Sigmoid colon (tissue), 7 donors: ENCODE data around the gene GJC2. TPM values are rescaled to one million over a fixed set of nuclear protein-coding genes. Genes with fewer than 3 reads are reported as not detected.

Source experiments
- DNase-seq: peaks from one replicate; pipeline ENCODE4 v3.0.0-alpha.2; 2019
- H3K27ac ChIP-seq, 4 donors: fragments of 200-600 bp; sonication (generic); one replicate each; pipeline ENCODE4 v1.5.1; 2016 to 2019; ENCODE audit warnings: mild to moderate bottlenecking in 1 of 4
- H3K27me3 ChIP-seq, 3 donors: fragments of 200-600 bp; sonication (generic); one replicate each; pipeline ENCODE4 v1.5.1; 2019; ENCODE audit warnings: mild to moderate bottlenecking in 1 of 3
- H3K36me3 ChIP-seq, 4 donors: fragments of 200-600 bp; sonication (generic); one replicate each; pipeline ENCODE4 v1.5.1; 2016 to 2019
- H3K4me1 ChIP-seq, 4 donors: fragments of 200-600 bp; sonication (generic); one replicate each; pipeline ENCODE4 v1.5.1; 2017 to 2019
- H3K4me3 ChIP-seq, 4 donors: fragments of 200-600 bp; sonication (generic); one replicate each; pipeline ENCODE4 v1.5.1; 2017 to 2019; ENCODE audit warnings: mild to moderate bottlenecking in 2 of 4, moderate library complexity in 1 of 4
- H3K9me3 ChIP-seq, 4 donors: fragments of 200-600 bp in 3 of 4; sonication (generic) in 3 of 4; one replicate each; pipeline versions ENCODE4 v1.5.1 to v1.6.1; 2013 to 2019
- CTCF ChIP-seq, 4 experiments: fragments of 450-650 bp in 3 of 4; fragments of 200-600 bp in 1 of 4; IDR thresholded peaks; one replicate each; pipeline ENCODE4 v1.5.1; 2016 to 2019; ENCODE audit warnings: antibody characterized with exemption in 4 of 4, mild to moderate bottlenecking in 3 of 4, moderate library complexity in 2 of 4
- EP300 ChIP-seq, 4 donors: sonication (generic); formaldehyde crosslinking; IDR thresholded peaks; one replicate each; pipeline ENCODE4 v1.6.1; 2017; ENCODE audit warnings: antibody characterized with exemption in 4 of 4
- POLR2A ChIP-seq, 2 donors: fragments of 450-650 bp; IDR thresholded peaks; one replicate each; pipeline ENCODE4 v1.6.1; 2016; ENCODE audit warnings: antibody characterized with exemption in 2 of 2, mild to moderate bottlenecking in 2 of 2, moderate library complexity in 2 of 2
- POLR2AphosphoS5 ChIP-seq, 4 donors: sonication (generic); formaldehyde crosslinking; IDR thresholded peaks; one replicate each; pipeline ENCODE4 v1.6.1; 2017; ENCODE audit warnings: antibody characterized with exemption in 4 of 4
- WGBS, 2 donors: extraction: QIAGEN DNeasy Blood & Tissue Kit; methylation state at CpG; one replicate each; pipeline ENCODE4 v1.1.7; 2013; 5-methylcytosine and 5-hydroxymethylcytosine counted together
- intact Hi-C: fragments of 100-400 bp; cut with DNase I; formaldehyde crosslinking; loops from one replicate; pipeline ENCODE4 v1.15.1; 2023
- polyA plus RNA-seq, 3 donors: library from polyadenylated mRNA; stranded (reverse); fragments of 200-250 nt; gene quantifications; one replicate each; pipeline ENCODE4 v1.2.3, GENCODE V29; 2013
- total RNA-seq, 4 donors: library from RNA; depleted of rRNA; stranded (reverse); fragments of >200 nt; gene quantifications; one replicate each; pipeline ENCODE4 v1.1.0, GENCODE V29; 2016
- donor health status: healthy with polysubstance abuse.
- donor health status: Bipolar disorder and iron deficiency.
- donor health status: healthy.

Gene GJC2
- total and polyA plus RNA-seq, 7 donors: 0.60 to 6.4 (median 4.3) TPM; not detected in 1

GRCh38 chr1:228151180-228151925, 1.6 kb downstream of the GJC2 start:
- TF ChIP-seq POLR2A (IDR thresholded peaks at IDR 0.05) (no peak), POLR2AphosphoS5 (IDR thresholded peaks at IDR 0.05) (no peak), CTCF (IDR thresholded peaks at IDR 0.05) (no peak), EP300 (IDR thresholded peaks at IDR 0.05) (no peak)
- peak overlapping the region; percentile 85 to 93 (median 91) for H3K27ac ChIP-seq
- no peaks in the 10 kb centered on the region for H3K27me3 ChIP-seq
- H3K9me3 ChIP-seq: no peaks in the 10 kb centered on the region
- peak overlapping the region; percentile 28 to 50 (median 44) for H3K4me3 ChIP-seq
- peaks cover 0 to 46% (median 38%) of the 10 kb centered on the region in 4 donors for H3K4me1 ChIP-seq
- WGBS, 2 donors: 79% methylated on average over 12 of the region's 12 CpGs
- intact Hi-C loops: no loop called here
- DNase-seq: peak; percentile 68
- peaks cover 0 to 24% (median 10%) of the 10 kb centered on the region in 4 donors for H3K36me3 ChIP-seq

GRCh38 chr1:228152097-228152917, 2.6 kb downstream of the GJC2 start:
- DNase-seq: peak; percentile 65
- intact Hi-C loops: no loop called here
- peak overlapping the region; percentile 85 to 93 (median 91) for H3K27ac ChIP-seq
- WGBS, 2 donors: 89 to 92% methylated on average over 19 of the region's 19 CpGs
- TF ChIP-seq POLR2A (IDR thresholded peaks at IDR 0.05) (no peak), EP300 (IDR thresholded peaks at IDR 0.05) (no peak), POLR2AphosphoS5 (IDR thresholded peaks at IDR 0.05) (no peak), CTCF (IDR thresholded peaks at IDR 0.05) (no peak)
- H3K36me3 ChIP-seq: peaks cover 0 to 16% (median 5%) of the 10 kb centered on the region in 4 donors
- no peaks in the 10 kb centered on the region for H3K9me3 ChIP-seq
- H3K27me3 ChIP-seq: no peaks in the 10 kb centered on the region
- peaks cover 0 to 46% (median 38%) of the 10 kb centered on the region in 4 donors for H3K4me1 ChIP-seq
- no peak overlapping the region for H3K4me3 ChIP-seq

- no peak overlapping the region for H3K4me3 ChIP-seq
- TF ChIP-seq POLR2AphosphoS5 (IDR thresholded peaks at IDR 0.05): no peak
- TF ChIP-seq CTCF (IDR thresholded peaks at IDR 0.05): no peak
- TF ChIP-seq EP300 (IDR thresholded peaks at IDR 0.05): no peak
- no peak for TF ChIP-seq POLR2A (IDR thresholded peaks at IDR 0.05)
- intact Hi-C loops: no loop called here
- H3K36me3 ChIP-seq: peaks cover 0 to 10% (median 2%) of the 10 kb centered on the region in 4 donors
- H3K27me3 ChIP-seq: no peaks in the 10 kb centered on the region
- H3K27ac ChIP-seq: peak overlapping the region in 3 of 4 donors; percentile 89 to 93 (median 93)
- peak; percentile 64 for DNase-seq
- WGBS, 2 donors: 64 to 81% methylated on average over 3 of the region's 3 CpGs
- H3K9me3 ChIP-seq: no peaks in the 10 kb centered on the region
- peaks cover 0 to 46% (median 38%) of the 10 kb centered on the region in 4 donors for H3K4me1 ChIP-seq
Measured at GRCh38 chr1:228152918-228153258, 3.2 kb downstream of the GJC2 start.

GRCh38 chr1:228154021-228154669, 4.4 kb downstream of the GJC2 start:
- TF ChIP-seq CTCF (IDR thresholded peaks at IDR 0.05) (no peak), POLR2A (IDR thresholded peaks at IDR 0.05) (no peak), POLR2AphosphoS5 (IDR thresholded peaks at IDR 0.05) (no peak), EP300 (IDR thresholded peaks at IDR 0.05) (no peak)
- H3K36me3 ChIP-seq: no peaks in the 10 kb centered on the region
- peaks cover 0 to 40% (median 34%) of the 10 kb centered on the region in 4 donors for H3K4me1 ChIP-seq
- no peak overlapping the region for H3K4me3 ChIP-seq
- 93 to 95% methylated on average over 11 of the region's 11 CpGs for WGBS, 2 donors
- H3K27me3 ChIP-seq: peaks cover 0 to 4% (median 0%) of the 10 kb centered on the region in 3 donors
- peak; percentile 50 for DNase-seq
- intact Hi-C loops: no loop called here
- H3K27ac ChIP-seq: no peak overlapping the region
- no peaks in the 10 kb centered on the region for H3K9me3 ChIP-seq
